Inferior parietal cortex (tissue), 1 donor: ENCODE data around the gene KCNB1.

Experiments
- DNase-seq: peaks from one replicate; pipeline ENCODE4 v3.0.0-alpha.2; 2016; ENCODE audit errors: extremely low spot score

The KCNB1 gene

DNA sequence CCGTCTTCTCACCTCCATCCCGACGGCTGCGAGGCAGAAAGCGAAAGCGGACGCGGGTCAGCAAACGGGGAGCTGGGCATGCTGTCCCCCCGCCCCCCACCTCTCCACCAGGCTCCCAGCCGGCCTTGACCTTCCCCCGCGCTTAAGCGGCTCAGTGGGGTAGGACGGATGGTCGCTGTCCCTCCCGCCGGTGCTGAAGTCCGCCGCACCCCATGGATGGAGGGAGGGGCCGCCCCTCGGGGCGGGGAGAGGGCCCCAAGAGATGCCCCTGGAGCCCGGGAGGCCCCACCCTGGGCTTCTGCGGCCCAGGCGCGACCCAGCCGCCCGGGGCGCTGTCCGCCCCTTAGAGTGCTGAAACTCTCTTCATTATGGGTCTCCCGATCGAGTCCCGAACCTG lies at the start of gene KCNB1:
TSS of gene KCNB1 (minus strand) at position 48 of the 397 bp plus-strand sequence. CDS start 188 bp downstream, outside the sequence.
- no peak for DNase-seq

DNA sequence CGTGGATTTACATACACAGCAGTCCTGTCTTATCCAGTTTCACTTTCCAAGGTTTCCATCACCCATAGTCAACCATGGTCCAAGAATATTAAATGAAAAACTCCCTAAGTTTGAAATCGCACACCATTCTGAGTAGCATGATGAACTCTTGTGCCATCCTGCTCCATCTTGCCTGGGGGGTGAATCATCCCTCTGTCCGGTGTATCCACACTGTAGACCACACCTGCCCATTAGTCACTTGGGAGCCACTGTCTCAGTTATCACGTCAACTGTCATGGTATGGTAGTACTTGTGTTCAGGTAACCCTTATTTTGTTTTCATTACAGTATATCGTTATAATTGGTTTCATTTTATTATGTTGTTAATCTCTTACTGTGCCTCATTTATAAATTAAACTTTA lies 47.0 kb upstream of the KCNB1 start:
- no peak for DNase-seq

DNA sequence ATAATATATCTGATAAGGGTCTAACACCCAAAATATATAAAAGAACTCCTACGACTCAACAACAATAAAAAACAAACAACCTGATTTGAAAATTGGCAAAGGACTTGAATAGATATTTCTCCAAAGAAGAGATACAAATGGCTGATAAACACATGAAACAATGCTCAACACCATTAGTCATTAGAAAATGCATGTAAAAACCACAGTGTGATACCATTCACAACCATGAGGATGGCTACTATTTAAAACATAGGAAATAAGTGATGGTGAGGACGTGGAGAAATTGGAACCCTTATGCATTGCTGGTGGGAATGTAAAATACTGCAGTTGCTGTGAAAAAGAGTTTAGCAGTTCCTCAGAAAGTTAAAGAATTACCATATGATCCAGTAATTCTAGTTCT lies 44.1 kb upstream of the KCNB1 start:
- no peak for DNase-seq

DNA sequence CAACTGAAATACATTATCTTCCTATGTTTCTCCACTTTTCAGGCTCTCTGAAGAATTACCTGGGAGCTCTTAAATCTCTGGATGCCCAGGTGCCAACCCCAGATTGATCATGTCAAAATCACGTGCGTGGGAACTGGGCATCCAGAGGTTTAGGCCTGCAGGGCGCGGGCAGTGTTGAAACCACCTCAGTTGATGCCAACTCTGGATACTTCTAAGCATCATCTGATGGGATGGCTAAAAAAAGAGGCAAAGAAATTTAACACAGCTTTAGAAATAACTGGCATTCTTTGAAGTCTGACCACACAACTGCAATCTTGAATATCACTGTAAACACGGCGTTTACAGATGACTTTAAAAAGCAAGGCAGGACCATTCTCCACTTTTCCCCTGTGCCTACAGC lies 43.6 kb upstream of the KCNB1 start:
- DNase-seq: no peak

DNA sequence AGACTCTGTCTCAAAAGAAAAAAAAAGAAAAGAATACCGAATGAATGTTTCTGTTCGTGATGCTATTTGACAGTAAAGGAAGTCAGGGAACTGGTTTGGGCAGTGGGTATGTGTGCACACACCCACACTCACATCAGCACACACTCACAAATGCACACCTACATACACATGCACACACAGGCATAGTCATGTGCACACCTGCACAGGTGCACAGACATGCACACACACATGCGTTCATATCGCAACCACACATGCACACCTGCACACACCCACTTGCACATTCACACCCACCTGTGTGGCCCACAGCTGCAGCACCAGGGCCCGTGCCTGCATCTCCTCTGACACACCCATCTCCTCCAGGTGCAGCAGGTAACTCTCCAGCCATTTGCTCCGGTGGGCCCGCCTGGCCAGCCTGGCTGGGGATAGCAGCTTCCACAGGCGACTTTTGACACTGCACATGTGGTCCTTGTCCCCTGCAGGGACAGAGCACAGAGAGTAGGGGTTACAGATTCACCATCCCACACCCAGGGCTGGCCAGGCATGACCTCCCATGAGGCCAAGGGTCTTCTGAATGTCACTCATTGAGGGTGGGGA lies 41.4 kb upstream of the KCNB1 start:
- no peak for DNase-seq

DNA sequence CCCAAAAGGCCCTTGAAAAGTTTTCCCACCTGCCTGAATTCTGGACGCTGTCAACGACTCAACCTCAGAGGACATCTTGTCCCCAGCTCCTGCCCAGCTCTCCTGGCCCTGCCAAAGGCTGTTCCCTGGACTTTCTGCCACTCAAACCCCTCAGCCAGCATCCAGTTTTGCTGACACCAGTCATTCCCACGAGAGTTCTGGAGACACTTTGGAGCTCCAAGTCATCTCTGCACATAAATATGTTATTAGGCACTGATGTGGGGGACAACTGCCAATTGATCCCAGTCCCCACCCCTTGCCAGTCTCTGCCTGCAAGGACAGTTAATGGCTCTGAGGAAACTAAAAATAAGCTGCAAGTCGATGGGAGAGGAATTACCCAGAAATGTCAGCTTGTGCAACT lies 38.9 kb upstream of the KCNB1 start:
- DNase-seq: no peak

DNA sequence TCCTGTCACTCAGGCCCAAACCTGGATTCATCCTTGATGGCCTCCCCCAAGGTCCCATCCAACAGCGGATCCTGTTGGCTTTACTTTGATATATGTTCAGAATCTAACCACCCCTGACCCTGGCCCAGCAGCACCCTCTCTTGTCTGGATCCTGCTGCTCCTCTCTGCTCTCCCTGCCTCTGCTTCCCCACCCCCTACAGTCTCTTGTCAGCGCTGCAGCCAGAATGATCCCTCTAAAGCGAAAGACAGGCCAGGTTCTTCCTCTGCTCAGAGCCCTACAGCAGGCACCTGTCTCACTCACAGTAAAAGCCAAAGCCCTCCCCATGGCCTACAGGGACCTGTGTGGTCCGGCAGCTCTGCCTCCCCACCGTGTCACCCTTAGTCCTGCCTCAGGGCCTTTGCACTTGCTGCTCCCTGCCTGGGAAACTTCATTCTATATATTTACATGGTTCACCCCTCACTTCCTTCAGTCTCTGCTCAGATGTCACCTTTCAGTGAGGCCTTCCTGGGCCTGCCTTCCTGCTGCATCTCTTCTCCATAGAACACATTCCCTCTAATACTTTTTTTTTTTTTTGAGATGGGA lies 37.4 kb upstream of the KCNB1 start:
- DNase-seq: no peak

DNA sequence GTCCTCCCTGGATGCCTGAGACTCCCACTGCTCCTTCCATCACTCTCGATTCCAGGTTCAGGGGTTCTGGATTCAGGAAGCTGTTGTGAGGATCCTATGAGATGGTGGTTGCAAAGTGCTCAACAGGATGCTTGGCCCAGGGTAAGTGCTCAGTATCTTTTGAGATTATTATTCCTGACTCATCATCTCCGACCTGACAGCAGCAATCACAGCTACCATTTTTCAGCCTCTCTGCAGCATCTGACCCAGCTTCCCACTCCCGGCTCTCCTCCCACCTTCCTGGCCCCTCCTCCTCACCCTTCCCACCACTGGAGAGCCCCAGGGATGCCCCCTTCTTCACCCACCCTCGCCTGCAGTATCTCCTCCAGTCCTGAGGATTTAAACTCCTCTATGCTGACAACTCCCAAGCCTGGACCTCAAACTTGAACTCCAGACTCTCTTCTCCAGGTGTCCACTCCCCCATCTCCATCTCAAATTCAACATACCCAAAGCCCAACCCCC lies 36.8 kb upstream of the KCNB1 start:
- DNase-seq: no peak

DNA sequence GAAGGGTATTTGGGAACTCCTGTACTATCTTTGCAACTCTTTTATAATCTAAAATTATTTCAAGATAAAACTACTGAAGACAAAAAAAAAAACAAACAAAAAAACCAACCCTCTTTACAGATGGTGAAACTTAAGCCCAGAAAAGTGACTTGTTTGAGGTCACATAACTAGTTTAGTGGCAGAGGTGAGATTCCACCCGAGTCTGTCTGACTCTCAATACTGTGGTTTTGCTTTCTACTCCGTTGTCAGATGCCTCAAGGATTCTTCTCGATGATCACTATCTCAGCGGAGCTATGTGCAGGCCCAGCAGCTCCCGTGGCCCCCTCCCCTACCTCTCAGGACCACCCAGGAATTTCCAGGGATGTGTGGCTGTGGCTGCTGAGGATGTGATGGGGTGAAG lies 36.1 kb upstream of the KCNB1 start:
- no peak for DNase-seq

DNA sequence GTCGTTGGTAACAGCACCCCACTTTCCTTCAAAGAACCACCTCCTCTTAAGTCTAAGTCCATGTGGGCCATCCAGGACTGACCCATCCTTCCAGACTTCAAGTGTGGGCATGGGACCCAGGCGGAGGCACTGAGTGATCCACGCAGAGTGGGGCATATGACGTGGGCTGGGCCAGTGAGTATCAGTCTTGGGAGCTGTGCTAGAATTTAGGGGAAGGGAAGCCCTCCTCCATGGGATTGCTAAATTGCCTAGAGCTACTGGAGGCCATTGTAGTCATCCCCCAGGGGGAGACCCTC lies 35.3 kb upstream of the KCNB1 start:
- DNase-seq: no peak

DNA sequence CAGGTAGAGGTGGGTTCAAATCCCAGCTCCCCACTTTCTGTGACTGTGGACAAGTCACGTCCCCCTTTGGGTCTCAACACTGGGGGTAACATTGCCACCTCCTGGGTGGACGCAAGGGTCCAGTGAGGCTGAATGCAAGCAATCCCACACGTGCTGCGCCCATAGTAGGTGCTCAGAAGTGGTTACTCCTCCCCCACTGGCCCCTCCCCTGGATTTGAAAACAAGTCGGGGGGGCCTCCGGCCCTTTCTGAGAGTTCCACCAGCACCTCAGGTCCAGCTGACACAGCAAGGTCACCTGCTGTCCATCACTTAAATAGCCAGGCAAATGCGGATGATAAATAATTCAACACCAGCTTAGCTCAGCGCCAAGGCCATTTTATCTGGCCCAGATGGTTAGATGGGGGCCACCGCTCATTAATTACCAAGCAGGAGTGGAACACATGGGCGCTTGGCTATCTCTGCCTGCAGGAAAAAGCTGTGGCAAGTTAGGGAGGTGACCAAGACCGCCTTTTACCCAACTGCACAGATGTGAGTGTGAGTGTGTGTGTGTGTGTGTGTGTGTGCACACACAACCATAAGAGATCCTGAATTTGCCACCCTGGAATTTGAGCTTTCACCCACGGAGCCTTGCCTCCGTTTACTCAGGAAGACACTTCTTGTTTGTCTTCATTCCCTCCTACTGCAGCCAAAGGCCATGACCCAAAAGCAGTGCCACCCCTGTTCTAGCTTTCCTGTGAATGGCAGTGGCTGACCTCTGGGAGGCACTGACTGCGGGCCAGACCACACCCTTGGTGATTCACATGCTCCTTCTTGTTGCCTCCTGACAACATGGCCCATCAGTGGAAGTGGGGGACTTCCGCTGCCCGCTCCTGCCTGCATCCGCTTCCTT lies 34.7 kb upstream of the KCNB1 start:
- DNase-seq: no peak

DNA sequence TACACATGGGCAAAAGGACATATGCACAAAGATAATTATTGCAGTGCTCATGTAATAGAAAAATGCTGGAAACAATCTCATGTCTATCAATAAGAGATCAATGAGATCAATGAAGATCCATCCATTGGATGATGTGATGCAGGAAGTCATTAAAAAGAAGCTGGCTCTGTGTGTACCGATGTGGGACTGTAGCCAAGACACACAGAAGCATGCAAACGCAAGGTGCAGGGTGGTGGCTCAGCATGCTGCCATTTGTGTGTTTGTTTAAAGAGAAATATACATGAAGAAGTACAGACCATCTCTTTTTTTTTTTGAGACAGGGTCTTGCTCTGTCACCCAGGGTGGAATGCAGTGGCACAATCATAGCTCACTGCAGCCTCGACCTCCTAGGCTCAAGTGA lies 33.1 kb upstream of the KCNB1 start:
- DNase-seq: no peak

DNA sequence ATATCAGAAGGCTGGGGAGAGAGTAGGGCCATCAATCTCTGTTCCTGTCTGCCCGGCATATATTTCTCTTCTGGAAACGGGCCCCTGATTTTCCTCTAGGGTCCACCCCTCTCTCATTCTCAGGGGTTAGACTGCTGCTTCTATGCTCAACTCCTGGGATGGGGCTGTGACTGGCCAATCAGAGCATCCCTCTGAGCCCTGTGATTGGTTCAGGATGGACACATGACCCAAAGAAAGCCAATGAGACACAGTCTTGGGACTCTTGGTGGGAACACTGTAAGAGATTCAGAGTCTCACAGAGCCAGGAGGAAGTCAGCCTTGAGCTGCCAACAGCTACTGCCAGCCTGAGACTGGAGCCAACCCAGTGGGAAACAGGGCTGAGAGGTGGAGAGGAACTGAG lies 31.0 kb upstream of the KCNB1 start:
- DNase-seq: no peak

DNA sequence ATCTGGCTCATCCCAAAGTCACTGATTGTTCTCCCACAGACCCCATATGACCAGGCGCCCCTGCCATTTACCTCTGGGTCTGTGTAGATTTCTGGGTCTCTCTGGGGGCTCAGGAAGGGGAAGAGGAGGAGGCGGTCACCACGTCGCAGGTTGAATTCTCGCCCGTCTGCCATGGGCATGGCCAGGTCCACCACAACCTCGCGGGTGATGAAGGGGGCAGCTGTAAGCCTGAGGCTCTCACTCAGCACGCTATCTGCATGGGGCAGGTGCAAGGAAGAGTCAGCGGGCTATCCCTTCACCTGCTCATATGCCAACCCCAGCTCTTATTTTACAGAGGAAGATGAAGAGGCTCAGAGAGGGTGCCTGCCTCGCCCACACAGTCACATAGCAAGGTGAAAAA lies 30.5 kb upstream of the KCNB1 start:
- no peak for DNase-seq

DNA sequence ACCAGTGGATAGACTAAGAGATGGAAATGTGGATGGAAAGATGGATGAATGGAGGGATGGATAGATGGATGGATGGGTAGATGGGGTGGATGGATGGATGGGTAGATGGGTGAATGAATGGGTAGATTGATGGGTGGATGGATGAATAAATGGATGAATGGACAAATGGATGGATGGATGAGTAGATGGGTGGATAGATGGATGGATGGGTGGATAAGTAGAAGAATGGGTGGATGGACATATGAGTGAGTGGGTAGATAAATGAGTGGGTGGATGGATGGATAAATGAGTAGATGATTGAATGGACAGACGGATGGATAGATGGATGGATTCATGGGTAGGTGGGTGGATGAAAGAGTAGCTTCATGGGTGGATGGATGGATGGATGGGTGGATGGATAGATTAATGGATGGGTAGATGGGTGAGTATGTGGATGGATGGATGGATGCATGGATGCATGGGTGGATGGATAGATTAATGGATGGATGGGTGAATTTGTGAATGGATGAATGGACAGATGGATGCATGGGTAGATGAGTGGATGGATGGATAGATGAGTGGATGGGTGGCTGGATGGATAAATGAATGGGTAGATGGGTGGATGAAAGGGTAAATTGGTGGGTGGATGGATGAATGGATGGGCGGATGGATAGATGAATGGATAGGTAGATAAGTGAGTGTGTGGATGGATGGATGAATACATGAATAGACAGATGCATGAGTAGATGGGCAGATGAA lies 29.5 kb upstream of the KCNB1 start:
- DNase-seq: no peak

DNA sequence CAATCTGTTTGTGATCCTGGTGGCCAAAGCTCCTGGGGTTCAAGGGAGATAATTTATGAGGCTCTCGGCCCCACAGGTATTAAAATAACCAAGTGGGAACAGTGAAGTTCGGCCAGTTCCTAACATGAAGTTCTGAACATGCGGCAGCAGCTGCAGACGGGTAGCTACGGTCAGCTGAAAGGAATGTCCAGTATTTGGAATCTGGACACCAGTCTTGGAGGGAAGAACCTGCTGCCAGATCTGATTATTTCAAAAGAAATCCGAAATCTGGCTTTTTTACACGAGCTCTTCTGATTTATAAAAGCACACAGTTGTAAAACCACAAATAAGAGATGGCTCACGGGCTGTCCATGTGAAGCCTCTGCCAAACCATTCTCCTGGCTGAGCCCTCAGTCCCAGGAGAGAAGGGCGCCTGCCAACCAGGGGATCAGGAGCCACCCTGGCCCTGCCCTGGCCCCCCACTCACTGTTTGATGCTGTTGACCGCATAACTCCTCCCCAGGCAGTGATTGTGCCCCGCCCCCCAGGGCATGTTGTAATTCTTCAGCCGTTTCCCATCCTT lies 28.2 kb upstream of the KCNB1 start:
- no peak for DNase-seq

DNA sequence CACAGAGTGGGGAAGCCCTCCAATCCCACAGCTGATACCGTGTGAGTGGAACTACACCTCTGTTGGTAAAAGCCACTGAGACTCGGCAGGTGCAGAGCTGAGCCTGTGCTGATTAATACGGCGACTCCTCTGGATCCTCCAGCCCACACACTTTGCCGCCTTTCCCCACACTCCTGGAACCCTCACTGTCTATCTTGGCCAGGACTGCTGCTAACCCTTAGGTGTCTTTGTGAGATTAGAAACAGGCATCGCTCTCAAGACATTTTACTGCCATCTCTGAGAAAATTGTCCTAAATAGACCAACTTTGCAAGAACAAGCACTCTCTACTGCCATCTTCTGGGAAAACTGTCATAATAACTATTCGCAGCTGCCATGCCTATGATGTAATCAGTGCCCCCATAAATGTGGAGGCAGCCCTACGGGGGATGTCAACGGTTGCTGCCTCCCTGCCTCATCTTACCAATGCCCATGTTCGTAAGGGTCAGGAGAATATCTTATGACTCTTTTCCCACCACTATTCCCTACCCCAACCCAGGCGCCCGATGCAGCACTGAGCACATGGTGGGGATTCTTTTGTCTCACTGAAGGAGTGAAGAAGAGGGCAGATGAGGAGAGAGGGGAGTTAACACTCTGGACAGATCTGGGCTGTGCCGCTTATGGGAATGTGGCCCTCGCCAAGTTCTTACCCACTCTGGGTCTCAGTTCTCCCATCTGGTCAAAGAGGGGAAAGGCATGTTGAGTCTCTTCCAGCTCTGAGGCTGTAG lies 26.1 kb upstream of the KCNB1 start:
- DNase-seq: peak; percentile 80

DNA sequence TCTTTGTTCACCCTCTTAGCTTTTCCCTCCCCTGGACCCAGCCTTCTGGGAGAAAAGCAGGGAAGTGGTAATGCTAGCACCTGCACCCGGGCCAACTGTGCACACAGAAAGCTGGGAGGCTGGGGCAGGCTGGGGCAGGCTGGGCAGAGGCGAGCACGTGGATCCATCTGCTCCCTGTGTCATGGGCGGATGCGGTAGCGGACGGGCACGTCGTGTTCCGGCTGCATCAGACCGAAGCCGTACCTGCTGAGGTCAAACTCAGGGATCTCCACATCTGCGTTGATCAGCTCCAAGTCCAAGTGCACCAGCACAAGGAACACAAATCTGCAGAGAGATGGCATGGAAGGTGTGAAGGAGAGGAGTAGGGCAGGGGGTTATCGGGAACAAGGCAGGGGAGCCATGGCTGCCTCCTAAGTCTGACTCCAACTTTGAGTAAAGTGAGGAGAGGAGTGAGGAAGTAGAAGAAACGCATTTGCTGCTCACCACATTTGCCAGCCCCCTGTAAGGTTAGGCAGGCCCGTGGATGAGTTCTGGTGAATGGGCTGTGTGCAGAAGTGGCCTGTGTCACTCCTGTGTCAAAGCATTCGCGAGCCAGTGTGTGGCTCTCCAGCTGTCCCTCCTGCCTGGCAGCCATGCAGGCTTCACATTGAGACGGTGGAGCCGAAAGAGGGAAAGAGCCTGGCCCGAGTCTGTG lies 25.4 kb upstream of the KCNB1 start:
- no peak for DNase-seq

DNA sequence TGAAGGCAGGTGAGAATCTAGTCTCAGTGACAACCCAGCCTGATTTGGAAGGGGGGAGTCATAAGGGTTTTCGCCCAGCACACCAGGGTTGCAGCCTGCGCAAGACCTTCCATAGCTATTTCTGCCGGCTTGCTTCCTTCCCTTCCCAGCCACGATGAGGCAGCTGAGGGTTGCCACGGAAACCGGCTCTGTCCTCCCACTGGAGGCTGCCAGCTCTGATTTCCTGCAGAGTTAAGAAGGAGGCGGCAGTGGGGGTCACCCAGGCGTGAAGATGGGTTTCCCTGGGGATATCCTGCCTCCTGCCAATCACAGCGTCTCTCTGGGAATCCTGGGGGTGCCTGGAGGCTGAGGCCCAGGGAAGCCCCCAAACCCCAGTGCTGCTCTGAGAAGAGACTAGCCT lies 23.1 kb upstream of the KCNB1 start:
- DNase-seq: peak; percentile 58

DNA sequence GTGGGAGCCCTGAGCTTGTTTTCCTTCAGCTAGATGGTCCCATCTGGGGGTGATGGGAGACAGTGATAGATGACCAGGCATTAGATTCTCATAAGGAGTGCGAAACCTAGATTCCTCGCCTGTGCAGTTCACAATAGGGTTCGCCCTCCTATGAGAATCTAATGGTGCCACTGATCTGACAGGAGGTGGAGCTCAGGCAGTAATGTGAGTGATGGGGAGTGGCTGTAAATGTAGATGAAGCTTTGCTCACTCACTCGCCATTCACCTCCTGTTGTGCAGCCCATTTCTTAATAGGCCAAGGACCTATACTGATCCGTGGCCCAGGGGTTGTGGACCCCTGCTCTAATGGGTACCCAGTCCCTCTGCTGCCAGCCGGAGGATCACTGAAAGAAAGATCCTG lies 20.7 kb upstream of the KCNB1 start:
- DNase-seq: no peak

DNA sequence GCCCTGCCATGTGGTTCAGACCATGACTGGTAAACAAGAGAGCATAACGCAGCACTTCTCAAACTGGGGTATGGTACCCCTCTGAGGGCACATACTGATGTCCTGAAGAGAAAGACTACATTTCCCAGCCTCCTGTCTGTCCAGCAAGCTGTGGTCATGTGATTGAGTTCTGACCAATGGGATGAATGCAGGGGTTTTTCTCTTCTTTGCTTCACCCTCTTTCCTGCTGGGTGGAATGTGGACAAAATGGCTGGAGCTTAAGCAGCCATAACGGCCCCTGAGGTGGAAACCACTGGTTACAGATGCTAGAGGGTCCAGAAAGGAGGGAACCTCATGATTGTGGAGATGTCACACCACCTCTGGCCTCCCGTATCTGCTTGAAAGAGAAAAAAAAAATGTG lies 19.4 kb upstream of the KCNB1 start:
- DNase-seq: no peak
